Cardiac muscle cell (in vitro differentiated cells and primary cell): ENCODE results near the gene PTX3. TPM values are rescaled to one million over a fixed set of nuclear protein-coding genes. Genes with fewer than 3 reads are reported as not detected.
A peak's percentile ranks its signal among the peaks of the same experiment; 100 is the strongest.

ENCODE experiments used
- DNase-seq, 2 donors: peaks; one replicate each; pipeline versions ENCODE4 v3.0.0 to v3.0.0-alpha.2; 2010 to 2017; ENCODE audit warnings: low read depth in 1 of 2, low spot score in 1 of 2
- H3K27ac ChIP-seq: fragments of 200-600 bp; sonication (generic); 2 replicates; pipeline ENCODE4 v1.5.1; 2016
- H3K27me3 ChIP-seq: fragments of 200-600 bp; sonication (generic); 2 replicates; pipeline ENCODE4 v1.6.0; 2016; ENCODE audit warnings: control low read depth
- H3K36me3 ChIP-seq: fragments of 200-600 bp; sonication (generic); 2 replicates; pipeline ENCODE4 v1.5.1; 2016; ENCODE audit warnings: control low read depth
- H3K4me1 ChIP-seq: fragments of 200-600 bp; sonication (generic); 2 replicates; pipeline ENCODE4 v1.8.1; 2017; ENCODE audit warnings: low read depth, mild to moderate bottlenecking, mixed run types
- H3K4me3 ChIP-seq: fragments of 200-600 bp; sonication (generic); 2 replicates; pipeline ENCODE4 v1.5.1; 2016; ENCODE audit warnings: mild to moderate bottlenecking
- H3K9me3 ChIP-seq: fragments of 200-600 bp; sonication (generic); 2 replicates; pipeline ENCODE4 v1.5.1; 2017; ENCODE audit warnings: low read depth, mild to moderate bottlenecking, control low read depth
- polyA plus RNA-seq: library from polyadenylated mRNA; unstranded; fragments of >200 nt; fragmentation: Nextera tagmentation; extraction: Ambion mirVana; gene quantifications from 2 replicates; pipeline ENCODE4 v1.2.1, GENCODE V29; 2016
- total RNA-seq: library from RNA; depleted of rRNA; stranded (reverse); fragments of >200 nt; gene quantifications from 2 replicates; pipeline ENCODE4 v1.2.3, GENCODE V29; 2016
- TF ChIP-seq, protein P1 (sequence below): IDR thresholded peaks from 2 replicates; pipeline ENCODE4 v1.5.1; 2012; ENCODE audit warnings: low read depth, mild to moderate bottlenecking, low read length

The PTX3 gene
- total and polyA plus RNA-seq, 2 experiments from 2014 or later, result 1.6 to 1.7 TPM

GRCh38 chr3:157463816-157464215, 27.2 kb downstream of the PTX3 start:
- Histone ChIP-seq H3K9me3 (no peaks in the 10 kb centered on the region), H3K36me3 (no peaks in the 10 kb centered on the region), H3K27me3 (peaks cover 3% of the 10 kb centered on the region), H3K4me1 (peaks cover 3% of the 10 kb centered on the region), H3K27ac (no peak overlapping the region), H3K4me3 (no peak overlapping the region)
- TF ChIP-seq, protein P1, sequence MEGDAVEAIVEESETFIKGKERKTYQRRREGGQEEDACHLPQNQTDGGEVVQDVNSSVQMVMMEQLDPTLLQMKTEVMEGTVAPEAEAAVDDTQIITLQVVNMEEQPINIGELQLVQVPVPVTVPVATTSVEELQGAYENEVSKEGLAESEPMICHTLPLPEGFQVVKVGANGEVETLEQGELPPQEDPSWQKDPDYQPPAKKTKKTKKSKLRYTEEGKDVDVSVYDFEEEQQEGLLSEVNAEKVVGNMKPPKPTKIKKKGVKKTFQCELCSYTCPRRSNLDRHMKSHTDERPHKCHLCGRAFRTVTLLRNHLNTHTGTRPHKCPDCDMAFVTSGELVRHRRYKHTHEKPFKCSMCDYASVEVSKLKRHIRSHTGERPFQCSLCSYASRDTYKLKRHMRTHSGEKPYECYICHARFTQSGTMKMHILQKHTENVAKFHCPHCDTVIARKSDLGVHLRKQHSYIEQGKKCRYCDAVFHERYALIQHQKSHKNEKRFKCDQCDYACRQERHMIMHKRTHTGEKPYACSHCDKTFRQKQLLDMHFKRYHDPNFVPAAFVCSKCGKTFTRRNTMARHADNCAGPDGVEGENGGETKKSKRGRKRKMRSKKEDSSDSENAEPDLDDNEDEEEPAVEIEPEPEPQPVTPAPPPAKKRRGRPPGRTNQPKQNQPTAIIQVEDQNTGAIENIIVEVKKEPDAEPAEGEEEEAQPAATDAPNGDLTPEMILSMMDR, result no peak
- DNase-seq, result no peak

- Histone ChIP-seq H3K4me3 (no peak overlapping the region), H3K27me3 (peaks cover 3% of the 10 kb centered on the region), H3K4me1 (peaks cover 3% of the 10 kb centered on the region), H3K9me3 (no peaks in the 10 kb centered on the region), H3K36me3 (no peaks in the 10 kb centered on the region), H3K27ac (no peak overlapping the region)
- TF ChIP-seq, protein P1, result no peak
- DNase-seq, result no peak
Observed at GRCh38 chr3:157464321-157464720, 27.7 kb downstream of the PTX3 start.

- Histone ChIP-seq H3K27me3 (peaks cover 3% of the 10 kb centered on the region), H3K9me3 (no peaks in the 10 kb centered on the region), H3K4me3 (no peak overlapping the region), H3K36me3 (no peaks in the 10 kb centered on the region), H3K4me1 (no peaks in the 10 kb centered on the region), H3K27ac (no peak overlapping the region)
- TF ChIP-seq, protein P1, result no peak
- no peak for DNase-seq
Observed at GRCh38 chr3:157465741-157466140, 29.1 kb downstream of the PTX3 start.

DNA sequence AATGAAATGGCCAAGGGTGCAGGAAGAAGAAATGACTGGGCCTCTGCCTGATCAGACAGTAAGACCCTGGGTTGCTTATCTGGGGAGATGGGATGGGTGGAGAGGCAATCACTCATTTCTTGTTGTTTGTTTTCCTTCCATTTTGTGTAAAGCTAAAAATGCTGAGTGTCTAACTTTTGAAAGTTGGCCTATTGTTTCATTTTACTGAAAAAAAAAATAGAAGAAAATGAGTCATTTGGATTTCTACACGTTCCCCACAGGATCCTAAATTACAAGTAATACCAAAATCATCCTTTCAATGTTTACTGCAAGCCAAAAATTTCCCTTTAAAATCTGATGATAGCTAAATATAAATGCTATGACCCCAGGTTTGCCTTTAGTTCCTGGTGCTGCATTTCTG, 30.6 kb downstream of the PTX3 start:
- Histone ChIP-seq H3K36me3 (no peaks in the 10 kb centered on the region), H3K4me1 (no peaks in the 10 kb centered on the region), H3K27me3 (peaks cover 3% of the 10 kb centered on the region), H3K9me3 (no peaks in the 10 kb centered on the region), H3K4me3 (no peak overlapping the region), H3K27ac (no peak overlapping the region)
- DNase-seq, result peak in 1 of 2 donors; percentile 31
- TF ChIP-seq, protein P1, result no peak

DNA sequence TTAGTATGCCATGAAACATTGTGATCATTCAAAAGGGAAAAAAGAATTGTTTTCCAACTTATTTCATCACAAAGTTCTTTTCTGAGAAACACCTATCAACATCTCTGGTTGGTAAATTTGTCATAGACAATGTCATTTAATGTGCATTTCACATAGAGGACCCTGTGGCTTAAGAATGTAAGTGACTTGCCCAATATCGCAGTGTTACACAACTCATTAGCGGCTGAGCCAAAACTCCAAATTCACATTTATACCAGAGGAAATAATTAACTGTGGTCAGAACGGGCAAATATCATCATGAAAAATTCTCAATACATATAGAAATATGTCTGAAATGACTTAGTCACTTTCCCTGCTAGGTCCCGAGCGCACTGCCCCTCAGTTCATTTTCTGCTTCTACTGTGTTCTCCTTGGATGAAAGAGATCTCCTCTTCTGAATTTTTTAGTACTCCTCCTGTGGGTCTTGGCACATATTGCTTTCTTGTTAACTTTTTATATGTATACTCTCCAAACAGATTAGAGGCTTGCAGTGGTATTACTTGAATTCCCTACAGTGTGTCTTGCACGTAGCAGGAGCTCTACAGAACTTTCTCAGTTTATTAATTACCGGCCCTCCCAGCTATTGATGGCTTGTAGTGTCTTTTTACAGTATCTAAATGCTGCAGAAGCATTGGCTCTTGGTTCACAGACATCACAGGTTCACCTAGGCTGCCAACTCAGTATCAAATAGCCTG, 33.1 kb downstream of the PTX3 start:
- no peaks in the 10 kb centered on the region for H3K36me3 ChIP-seq
- no peaks in the 10 kb centered on the region for H3K9me3 ChIP-seq
- no peak overlapping the region for H3K27ac ChIP-seq
- TF ChIP-seq, protein P1, result no peak
- H3K27me3 ChIP-seq, result no peaks in the 10 kb centered on the region
- H3K4me3 ChIP-seq, result no peak overlapping the region
- peak in 1 of 2 donors; percentile 49 for DNase-seq
- H3K4me1 ChIP-seq, result no peaks in the 10 kb centered on the region
